GM21619 (cell line): ENCODE measurements around the gene SIX1.
A peak's percentile ranks its signal among the peaks of the same experiment; 100 is the strongest.

Source experiments
- ATAC-seq: cut with Tn5 transposase; IDR thresholded peaks from one replicate; pipeline ENCODE4 v1.9.1; 2021; ENCODE audit not compliant: unreplicated experiment

The SIX1 gene

DNA sequence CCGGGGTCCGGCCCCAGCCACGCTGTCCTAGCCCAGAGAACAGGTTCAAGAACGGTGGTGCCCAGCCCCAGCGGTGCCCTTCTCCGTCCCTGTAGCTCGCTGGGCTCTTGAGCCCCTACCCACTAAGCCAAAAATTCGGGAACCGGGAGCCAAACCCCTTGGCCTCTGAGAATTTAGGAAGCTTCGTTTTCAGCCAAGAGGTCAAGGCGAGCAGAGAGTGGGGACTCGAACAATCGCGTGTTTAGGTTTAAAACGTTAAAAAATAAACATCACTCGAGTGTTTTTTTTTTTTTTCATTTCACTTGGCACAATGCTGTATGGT lies 6.2 kb downstream of the SIX1 start:
- no peak for ATAC-seq

DNA sequence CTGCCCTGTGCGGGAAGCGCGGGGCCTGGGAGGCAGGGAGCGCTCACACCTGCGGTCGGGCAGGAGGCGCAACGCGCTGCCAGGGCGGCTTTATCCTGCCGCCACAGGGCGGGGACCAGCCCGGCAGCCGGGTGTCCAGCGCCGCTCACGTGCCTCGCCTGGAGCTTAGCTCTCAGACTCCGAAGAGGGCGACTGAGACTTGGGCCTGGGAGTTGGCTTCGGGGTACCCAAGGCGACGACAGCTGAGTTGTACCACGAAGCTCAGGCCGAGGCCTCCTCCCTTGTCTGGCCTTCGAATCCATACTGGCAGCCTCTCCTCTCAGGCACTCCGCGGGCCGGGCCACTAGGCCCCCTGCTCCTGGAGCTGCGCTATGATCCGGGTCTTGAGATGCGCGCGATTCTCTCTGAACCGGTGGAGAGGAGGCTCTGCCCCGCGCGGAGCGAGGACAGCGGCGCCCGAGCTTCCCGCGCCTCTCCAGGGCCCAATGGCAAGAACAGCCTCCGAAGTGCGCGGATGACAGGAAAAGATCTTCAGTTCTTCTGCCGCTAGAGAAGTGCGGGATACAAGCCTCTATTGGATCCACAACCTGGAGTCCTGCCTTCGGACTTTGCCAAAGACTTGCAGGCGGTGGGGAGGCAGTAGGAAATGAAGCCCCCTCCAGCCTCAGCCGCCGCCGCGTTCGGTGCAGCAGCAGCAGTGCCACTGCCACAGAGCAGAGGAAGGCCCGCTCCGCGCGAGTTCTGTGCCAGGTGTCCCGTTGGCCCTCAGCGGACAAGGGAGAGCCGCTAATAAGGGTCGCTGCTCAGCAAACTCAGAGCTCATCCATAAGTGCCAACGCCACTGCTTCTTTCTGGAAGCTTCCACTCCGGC lies 6.8 kb downstream of the SIX1 start:
- ATAC-seq, result no peak

DNA sequence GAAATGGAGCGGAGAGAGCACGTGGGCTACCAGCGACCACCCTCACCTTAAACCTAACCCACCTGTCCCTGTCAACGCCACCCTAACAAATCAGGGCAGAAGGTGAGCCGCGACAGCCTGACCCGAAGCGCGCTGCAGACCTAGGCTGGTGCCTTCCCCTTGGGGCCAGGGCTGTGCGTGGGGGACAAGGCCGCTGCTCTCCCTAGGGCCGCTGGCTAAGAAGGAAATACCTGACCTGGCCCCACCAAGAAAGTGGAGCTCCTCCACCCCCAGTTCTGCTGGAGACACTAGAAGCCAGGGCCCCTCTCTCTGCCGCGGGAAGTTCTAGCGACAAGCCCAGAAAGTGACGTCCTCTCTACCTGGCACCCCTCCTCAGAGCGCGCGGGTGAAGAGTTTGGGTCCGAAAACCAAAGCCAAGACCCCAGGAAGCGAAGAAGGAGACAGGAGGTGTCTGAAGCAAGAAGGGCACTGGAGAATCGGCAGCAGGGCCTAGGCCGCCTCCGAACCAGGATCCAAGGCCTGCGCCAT lies 7.5 kb downstream of the SIX1 start:
- ATAC-seq, result no peak

DNA sequence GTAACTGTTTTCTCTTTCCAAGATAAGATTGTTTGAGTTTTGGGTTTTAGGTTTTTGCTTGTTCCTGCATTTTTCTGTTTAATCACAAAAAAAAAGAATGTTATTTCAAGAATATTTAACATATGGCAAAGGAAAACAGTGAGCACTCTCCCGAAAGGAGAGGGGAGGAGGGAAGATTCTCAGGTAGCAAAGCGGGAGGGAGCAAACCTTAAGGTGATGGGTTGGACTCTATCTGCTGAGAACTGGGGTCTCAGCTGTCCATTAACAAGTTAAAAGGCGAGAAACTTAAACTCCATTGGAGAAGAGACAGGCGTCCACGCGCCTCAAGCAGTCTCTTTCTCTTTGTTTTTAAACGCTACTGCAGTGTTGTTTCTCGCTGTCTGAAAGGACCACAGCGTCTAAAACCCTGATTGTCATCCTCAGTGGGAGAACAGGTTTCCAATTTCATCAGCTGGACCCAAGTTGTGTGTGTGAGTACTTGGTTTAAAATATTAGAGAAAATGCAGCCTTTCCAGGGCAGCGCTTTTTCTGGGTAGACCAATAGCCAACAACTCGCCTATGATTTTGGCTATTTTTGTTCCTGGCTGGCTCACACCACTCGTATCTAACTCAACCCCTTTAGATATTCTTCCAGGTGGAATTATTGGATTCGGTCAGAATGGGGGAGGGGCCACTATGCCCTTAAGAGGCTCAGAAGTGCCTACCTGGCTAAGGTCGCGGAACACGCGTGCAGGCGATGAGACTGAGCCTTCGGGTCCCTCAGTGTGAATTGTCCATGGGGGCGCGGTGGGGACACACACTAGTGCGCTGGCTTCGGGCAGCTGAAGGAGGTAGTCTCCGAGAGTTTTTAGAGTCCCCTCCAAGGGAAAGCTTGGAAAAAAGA lies 8.2 kb downstream of the SIX1 start:
- no peak for ATAC-seq

DNA sequence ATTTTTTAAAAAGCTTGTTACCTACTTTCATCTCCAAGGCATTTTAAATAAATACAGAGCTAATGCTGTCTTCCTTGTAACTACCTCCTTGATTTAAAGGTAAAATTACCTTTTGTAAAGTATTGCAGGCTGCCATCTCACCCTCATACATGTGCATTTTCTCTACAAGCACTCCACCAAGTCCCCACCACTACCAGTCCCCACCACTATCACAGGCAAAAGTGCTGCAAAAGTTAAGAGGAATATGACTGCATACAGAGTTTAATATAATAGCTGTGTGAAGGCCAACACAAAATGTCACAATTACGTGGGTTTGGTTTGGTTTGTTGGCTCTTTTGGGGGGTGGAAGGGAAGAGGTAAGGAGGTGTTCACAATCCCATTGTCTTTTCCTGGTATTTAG lies 9.6 kb downstream of the SIX1 start:
- ATAC-seq, result no peak

DNA sequence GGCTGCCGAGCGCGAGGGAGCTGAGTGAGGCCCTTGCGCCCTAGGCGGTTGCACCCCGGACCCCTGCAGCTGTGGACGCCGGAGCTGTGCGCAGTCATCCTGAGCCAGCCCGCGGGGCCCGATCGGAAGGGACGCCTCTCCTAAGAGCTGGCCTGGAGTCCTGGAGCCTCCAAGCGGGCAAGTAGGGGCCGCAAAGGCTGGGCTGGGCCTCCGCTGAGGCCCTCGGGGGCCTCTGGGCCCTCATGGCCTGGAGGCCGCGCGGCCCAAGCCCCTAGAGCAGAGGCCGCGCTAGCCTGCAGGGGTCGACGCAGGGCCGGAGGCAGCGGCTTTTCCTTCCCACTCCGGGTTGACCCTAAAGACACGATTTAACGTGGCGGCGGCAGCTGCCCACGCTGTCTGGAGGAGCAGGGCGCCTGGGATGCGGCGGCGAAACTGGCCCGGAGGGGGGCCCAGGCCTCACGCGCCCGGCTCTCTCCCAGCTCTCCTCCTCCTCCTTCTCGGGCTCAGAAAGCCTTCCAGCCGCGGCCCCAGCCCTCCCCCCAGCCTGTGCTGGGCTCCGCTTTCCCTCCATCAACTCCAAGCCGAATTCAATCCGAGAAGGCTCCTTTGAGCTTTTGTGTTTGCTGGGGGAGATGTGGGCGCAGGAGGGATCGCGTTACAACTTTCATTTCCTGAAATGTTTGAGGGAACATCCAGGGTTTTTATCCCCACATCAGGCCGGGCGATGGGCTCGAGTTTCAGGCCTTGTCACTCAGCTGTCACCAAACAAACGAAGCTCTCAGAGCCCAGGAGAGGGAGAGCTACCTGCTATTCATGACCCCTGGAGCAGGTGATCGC lies 11.6 kb downstream of the SIX1 start:
- ATAC-seq, result no peak

DNA sequence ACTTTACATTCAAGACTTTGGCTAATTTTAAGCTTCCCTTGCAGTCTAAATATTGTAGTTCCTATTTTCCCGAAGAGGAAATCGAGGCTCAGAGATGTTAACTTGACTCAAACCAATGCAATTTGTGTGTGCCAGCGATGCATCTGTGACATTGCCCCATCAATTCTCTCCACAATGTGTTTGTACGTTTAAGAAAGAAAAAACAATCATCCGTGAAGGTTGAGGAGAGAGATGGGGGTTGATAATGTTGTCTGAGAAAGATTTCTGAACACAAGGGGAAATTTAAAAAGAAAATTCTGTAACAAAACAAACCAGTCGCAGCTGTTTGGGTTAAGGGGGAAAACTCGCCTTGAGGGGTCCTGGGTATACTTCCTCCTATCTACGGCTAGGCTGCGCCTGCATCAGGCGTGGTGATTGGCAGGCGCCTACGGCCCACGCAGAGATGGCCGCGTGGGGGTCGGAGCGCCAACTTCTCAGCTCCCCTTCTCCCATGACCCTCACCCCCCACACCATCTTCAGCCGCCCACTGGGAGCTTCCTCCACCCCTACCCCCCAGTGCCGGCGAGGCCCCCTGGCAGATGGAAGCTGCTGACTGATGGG lies 12.3 kb downstream of the SIX1 start:
- no peak for ATAC-seq

DNA sequence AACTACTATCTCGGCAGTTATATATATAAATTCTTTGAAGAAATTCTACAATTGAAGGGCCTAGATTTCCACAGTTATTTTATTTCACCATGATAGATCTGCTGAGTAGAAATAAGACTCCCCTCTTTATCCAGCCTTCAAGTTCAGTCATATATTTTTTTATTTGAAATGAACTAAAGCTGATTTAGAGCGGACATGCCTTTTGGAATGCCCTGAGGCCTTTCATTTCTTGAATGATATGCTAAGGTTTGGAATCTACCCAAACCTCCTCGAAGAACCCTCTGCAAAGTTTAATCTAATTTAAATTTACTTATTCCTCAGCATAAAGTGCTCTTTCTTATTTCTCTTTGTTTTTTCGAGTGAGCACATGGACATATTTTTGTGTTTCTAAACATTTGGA lies 15.1 kb downstream of the SIX1 start:
- ATAC-seq, result no peak

DNA sequence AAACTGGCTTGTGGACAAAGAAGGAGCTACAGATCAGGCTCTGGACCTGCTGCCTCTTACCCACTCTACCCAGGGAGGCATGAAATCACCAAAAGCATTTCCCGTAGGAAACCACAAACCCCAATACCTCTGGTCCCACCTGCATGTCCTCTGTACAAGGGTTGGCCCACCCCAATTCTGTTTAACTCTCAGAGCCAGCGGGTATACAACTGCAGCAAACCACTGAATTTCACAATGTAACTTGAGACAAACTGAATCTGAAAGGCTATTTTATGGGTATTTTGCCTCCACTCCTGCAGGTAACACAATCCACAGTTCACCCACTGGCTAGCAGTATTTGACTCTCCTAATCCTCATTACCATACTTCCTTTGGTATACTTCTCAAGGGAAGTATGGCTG lies 16.5 kb downstream of the SIX1 start:
- ATAC-seq, result peak; percentile 72

DNA sequence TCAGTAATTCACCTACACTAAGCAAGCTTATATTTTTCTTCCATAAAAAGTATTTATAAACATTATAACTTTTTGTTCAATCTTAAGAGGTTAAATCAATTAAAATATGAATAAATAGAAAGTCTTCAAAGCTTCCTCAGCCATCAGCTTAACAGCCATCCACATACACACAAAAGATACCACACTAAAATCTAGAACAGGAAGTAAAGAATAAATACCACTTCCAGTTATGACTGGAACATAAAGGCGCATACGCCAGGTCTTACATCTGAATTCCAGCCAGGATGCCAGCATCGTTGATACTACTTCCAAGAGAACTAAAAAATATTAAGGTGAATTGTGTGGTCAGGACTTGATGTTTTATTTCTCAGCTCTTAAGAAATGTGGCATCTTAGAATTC lies 17.0 kb downstream of the SIX1 start:
- ATAC-seq, result peak; percentile 81

DNA sequence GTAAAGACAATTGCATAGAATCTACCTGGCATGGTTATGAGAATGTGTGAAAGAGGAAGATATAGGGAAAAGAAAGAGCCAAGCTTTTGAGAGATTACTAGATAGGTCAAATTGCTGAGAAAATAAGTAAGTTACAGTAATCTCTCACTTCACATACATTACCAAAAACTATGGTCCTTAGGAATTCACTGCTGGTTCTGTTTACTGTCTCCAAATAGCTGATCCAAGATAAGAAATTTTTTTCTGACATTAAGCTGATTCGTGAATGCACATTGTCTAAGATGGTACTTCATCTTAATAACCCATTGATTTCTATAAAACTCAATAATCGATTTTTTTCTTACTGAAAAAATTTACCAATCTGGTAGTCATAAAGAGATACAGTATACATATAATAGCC lies 17.4 kb downstream of the SIX1 start:
- ATAC-seq, result no peak

DNA sequence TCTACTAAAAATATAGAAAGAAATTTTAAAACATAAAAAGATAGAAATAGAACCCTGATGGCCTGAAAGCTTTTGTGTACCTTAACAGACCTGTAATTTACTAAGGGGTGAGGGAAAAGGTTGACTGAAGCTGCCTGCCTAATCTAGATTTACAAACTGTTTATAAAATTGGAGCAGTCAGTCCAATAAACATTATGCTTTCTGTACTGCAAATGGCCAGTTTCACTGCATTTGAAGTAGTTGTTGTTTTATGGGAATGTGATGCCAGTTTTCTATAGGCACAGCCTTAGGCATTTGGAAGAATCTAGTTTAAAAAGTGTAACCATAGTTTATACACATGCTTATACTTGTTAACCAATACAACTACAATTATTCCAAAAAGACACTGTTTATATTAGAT lies 19.1 kb downstream of the SIX1 start:
- no peak for ATAC-seq

DNA sequence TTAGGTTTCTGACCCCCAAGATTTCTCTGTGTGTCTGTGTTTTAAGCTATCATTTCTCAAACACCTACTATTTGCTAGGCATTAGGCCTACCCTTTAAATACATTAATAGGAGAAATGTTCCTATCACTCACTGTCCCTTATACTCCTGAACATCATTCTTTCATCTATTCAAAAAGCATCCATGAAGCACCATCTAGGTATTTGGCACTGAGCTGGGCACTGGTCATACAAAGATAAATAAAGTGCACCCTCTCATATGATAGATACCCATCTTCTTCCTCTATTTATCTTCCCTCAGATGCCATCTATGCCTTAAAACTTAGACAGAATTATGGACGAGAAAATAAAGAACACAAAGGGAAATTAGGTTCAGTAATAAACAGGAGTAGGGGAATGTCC lies 20.4 kb downstream of the SIX1 start:
- ATAC-seq, result no peak

DNA sequence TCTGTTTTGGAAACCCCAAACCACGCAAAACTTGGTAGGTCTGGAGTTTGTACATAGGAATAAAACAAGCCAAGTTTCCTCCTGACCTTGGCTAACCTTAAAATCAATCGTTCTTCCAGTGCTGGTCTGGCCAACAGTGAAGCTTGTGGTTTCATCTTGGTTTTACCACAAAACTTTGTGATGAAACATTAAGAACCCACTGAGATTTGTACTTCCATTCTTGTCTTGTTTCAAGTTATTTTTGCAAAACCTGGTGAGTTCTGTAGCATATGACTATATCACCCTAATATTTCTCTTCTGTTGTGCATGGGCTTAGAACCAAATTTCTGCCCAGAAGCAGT lies 26.4 kb downstream of the SIX1 start:
- ATAC-seq, result no peak

DNA sequence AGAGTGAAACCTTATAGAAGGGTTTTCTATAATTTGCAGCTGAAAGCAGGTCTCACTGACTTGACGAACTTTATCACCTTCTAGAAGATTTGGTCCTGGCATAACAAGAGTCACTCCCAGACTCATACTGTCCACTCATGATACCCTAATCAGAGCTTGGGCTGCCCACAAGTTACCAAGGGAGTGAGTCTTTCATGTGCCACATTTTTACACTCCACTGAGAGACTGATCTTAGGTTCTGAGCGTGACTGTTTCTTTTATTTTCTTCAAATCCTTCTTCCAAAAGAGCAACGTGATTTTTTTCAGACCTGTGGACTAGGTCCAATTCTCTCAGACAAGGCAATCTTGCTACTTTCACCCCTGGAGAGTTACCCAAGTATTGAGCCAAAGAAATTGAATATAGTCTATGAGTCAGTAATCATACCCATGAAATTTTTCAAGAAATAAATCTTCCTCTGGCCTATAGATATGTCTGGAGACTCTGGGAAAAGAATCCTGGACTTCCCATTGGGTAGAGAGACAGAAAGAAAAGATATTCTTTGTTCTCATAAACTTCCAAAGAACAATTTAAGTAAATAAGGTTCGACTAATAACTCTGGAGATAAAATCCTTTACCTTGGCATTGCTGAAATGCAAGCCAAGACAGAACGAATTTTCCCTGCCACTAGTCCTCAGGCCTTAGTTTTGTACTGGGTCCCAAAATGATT lies 26.9 kb downstream of the SIX1 start:
- ATAC-seq, result no peak

DNA sequence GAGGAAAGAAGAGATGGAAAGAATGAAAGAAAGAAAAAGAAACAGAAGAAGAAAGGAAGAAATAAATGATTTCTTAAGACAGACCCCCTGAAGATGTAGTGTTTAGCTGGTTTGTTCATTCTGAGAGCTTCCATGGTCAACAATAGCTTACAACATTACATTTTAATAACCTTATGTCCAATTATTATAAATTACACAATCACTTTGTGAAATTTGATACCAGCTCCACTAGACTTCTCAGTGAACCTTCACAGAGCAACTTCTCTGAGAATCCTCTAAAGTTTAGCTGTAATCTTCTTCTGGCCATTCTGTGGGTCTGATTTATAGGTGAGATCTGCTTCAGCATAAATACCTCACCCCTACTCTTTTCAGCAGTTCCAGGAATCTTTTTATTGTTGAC lies 27.9 kb downstream of the SIX1 start:
- ATAC-seq, result no peak

DNA sequence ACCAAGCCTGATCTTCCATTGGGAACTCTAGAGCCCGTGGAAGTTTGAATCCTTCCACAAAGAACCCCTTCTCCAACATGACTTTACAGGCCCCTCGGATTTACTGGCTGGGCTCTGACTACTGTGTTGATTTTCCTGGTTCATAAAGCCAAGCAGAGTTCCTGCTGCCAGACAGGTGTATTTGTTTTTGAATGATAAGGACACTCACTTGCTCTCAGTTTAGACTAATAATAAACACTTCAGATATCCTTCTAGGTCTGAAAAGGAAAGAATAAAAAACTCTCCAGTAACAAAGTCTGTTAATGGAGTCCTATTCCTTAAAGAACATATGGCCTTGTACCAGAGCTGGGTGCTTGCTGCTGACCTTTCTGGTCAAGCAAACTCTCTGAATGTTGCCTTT lies 31.0 kb downstream of the SIX1 start:
- no peak for ATAC-seq

DNA sequence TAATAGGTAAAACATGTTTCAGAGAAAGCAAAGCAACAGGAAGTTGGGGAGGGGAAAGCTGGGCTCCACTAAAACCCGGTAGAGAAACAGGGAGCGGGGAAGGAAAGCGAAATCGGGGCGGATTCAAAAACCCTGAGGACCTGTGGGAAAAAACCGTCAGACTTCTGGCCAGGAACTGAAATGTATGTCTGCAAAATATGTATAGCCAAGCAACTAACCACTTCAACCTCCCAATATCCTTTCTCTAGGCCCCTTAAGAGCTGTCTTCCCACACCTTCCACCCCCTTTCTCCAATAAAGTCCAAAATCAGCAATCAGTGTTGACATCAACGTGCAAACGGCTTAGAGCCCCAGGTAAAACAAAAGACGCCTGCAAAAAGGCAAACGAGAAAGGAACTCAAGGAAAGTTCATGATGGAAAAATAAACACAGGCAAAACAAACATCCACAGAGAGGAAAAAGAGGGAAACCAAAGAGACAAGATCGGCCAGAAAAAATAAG lies 32.8 kb downstream of the SIX1 start:
- no peak for ATAC-seq

DNA sequence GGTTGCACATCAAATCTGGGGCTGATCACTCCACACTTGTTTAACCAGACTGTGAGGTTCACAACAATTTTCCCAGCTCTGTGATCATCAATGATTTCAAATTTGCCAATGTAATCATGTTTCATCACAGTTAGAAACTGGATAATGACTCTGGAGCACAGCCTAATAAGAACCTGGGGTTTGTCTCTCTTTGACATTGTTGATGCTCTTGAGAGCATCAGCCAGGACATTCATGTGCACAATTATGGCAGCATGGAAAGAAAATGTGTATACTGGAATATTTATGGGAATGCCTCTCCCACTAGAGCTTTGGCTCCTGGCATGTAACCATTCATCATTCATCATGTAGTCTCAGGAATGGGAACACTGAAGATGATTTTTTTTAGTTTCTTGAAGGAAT lies 47.0 kb downstream of the SIX1 start:
- ATAC-seq, result no peak

DNA sequence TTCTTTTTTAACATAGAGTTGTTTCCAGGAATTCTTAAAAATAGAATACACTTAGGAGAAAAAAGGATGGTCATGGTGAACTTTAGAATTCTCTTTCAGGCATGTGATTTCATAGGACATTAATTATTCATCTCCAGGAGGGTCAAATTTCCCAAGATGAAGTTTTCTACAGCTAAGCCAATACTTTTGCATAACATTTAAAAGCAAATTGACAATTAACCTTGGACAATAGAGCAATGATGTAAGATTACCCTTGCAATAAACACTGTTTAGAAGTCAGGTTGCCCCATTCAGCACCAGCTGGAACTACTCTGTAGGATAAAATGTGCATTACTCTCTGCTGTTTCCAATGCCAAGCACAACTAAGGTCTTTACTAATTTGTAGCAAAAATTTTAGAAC lies 49.5 kb downstream of the SIX1 start:
- ATAC-seq, result no peak
